Ecto neural progenitor cell (in vitro differentiated cells): ENCODE measurements around the gene MPHOSPH9.

ENCODE experiments used
- DNase-seq: peaks from one replicate; pipeline ENCODE4 v3.0.0-alpha.2; 2018; ENCODE audit warnings: low spot score

The MPHOSPH9 gene

DNA sequence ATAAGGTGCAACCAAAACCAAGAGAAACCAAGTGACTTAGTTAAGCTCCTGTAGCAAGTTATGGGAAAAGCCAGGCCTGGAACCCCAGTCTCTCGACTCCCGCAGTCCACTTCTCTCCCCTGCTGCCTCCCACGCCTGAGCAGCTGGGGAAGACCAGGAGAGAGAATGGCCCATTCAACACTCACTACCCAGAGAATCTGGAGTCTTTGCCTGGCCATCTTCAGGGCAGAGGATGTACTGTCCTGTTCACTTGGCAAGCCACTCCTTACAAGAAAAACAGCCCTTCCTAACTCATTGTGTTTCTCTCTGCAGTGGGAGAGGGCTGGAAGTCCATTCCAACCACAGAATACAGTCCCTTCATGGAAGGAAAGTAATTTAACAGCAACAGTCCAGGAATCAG is 83.9 kb downstream of the MPHOSPH9 start:
- DNase-seq, result no peak

DNA sequence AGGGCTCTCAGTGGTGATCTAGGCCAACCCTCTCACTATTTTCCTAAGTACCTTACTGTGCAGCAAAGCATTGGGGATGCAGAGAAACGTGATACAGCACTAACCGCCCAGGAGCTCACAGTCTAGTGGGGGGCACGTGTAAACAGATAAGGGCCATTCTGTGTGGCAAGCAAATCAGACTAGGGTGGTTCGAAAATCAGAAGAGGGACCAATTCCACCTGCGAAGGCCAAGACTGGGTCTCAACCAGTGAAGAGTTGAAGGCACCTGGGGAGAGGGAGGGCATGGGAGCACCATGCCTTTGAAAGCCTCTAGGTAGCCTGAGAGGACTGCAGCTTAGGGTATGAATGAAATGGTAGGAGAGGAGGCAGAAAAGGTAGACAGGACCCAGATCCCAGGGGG is 84.3 kb downstream of the MPHOSPH9 start:
- DNase-seq, result no peak

DNA sequence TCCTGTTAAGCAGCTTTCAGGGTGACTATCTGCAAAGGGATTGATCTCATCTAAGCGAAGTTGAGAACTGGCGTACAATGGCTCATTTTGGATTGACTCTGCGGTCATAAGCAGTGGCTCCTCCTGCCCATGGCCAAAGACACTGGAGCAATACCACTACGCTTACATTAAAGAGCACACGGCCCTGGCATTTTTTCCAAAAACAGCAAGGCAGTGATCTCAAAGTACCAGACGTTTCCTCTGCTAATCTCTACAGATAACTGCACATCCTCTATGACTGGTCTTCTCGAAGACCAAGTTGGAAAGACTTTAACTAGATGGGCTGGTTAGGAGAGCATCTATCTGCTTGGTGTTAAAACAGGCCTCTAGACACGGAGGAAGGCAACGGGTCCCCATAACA is 84.7 kb downstream of the MPHOSPH9 start:
- DNase-seq, result no peak

- no peak for DNase-seq
Measured at GRCh38 chr12:123145211-123145610, 87.7 kb downstream of the MPHOSPH9 start.

DNA sequence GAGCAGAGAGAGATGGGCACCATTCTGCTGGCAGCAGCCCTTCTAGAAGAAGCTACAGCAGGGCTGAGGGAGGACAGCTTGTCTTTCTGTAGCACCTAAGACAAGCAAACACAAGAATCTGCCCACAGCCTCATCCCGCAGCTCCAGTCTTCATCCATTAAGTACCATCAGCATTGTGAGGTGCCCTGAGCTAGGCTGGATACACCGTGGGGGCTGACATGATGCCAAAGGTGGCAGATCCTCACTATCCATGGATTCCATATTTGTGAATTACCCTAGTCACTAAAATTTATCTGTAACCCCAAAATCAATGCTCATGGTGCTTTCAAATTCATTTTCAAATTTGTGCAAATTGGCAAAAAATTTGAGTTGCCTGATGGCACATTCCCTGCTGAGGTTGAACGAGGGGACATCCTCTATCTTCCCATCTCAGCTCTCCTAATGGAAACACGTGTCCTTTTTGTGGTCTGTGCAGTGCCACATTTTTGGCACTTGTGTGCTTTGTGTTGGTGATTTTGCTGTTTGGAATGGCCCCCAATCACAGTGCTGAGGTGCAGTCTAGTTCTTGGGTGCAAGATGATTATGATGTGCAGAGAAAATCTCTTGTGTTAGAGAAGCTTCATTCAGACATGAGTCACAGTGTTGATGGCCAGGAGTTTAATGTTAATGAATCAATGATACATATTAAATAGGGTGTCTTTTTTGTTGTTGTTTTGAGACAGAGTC is 89.0 kb downstream of the MPHOSPH9 start:
- DNase-seq, result no peak

DNA sequence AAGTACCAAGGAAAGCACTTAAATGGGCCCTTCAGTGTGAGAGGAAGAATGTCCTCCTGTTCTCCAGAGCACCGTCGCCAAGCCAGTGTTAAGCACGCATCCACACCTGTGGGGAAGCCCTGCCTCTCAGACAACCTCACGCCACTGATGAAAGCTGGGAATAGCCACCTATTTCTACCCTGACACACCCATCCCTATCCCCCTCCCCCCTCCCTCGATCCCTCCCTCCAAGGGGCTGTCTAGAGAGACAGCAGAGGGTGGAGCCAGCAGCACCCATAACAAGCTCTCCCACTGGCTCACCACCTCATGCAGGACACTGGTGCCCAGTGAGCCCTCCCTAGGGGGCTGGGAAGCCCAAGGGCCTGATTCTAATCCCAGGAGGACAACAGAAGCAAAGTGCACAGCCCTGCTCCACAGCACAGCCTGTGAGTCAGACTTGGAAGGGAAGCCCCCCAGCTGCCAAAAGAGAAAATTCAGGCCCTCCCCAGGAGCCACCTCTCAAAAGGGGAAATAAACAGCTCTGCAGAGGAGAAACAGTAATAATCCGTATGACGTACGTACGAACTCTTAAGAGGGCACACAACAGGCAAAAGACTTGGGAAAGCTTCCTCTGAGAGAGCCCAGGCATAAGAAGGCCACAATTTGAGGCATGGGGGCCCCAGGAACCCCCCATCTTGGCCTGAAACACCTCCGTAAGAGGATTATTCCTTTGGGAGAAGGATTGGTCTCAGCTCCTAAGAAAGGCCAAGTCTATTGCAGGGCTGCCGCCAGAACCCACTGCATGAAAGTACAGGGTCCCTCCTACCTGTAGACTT is 89.8 kb downstream of the MPHOSPH9 start:
- no peak for DNase-seq

GRCh38 chr12:123142518-123142840 is 90.5 kb downstream of the MPHOSPH9 start:
- no peak for DNase-seq

DNA sequence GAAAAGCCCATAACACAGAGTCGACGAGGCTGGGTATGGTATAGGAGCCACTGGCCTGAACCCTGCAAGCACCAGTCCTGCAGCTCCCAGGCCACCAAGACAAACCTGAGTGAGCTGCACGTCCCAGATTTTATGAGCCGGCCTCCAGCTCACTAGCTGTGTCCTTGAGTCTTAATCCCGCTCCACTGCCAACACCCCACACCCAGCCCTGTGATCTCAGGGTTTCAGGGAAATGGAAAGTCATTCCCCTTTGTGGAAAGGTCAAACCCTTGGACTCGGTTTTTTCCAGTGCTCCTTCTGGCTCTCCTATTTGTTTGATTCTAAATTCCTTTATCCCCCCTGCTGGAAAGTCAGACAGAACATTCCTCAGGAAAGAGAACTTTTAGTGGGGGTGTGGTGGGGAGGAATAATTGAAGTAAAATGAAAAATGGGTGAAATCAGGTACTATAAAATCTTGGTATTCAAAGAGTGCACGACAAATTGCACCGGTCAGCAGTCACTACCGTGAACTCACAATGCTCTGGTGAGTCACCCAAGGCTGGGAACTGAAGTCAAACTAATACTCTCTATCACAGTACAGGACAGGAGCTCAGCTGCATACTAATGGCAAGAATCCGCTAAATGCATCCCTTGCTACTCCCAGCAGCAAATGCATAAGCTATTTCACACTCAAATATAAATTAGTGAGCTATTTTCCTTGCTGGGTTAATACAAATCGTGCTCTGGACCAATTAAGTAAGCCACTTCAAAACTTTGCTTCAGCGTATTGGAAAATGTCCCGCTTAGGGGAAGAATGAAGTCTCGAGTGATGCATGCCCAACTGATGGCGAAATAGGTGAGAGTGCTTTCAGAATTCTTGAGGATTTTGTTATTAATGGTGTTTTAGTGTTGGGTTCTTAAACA is 91.1 kb downstream of the MPHOSPH9 start:
- no peak for DNase-seq

DNA sequence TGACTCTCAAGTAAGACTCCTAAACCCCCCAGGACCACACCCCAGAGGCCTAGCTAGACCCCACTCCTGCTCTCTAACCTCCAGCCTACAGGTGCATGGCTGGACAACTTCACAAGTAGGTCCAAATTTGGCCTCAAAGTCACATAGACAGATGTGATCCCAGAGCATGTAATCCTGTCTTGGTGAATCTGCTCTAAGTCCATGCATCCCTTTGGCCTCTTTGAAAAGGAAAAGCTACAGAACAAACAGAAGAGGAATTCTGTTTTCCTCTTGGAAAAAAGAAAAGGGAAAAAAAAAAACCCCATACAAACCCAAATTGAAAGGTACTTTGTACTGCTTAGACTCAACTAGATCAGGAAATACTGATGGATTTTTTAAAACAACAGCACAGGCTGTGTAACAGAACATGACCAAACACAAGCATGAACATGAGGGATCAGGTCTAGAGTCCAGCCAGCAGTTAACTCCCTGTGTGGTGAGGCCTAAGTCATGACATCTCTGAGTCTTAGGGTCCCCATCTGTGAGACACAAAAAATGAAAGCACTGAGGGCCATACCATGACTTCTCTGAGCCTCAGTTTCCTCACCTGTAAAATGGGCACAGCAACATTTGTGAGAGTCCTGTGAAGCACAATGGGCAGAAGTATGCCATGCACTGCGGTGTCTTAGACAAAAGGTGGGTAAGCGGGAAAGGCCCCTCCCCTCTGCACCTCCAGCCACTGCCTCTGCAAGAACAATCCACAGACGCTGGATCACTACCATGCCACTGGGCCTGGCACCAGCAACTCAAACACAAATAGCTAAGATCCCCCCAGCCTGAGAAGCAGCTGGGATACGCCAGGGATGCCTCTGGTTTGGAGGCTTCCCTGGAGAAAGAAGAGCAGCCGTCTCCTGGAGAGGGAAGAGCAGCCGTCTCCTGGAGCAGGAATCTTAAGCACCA is 92.0 kb downstream of the MPHOSPH9 start:
- no peak for DNase-seq

DNA sequence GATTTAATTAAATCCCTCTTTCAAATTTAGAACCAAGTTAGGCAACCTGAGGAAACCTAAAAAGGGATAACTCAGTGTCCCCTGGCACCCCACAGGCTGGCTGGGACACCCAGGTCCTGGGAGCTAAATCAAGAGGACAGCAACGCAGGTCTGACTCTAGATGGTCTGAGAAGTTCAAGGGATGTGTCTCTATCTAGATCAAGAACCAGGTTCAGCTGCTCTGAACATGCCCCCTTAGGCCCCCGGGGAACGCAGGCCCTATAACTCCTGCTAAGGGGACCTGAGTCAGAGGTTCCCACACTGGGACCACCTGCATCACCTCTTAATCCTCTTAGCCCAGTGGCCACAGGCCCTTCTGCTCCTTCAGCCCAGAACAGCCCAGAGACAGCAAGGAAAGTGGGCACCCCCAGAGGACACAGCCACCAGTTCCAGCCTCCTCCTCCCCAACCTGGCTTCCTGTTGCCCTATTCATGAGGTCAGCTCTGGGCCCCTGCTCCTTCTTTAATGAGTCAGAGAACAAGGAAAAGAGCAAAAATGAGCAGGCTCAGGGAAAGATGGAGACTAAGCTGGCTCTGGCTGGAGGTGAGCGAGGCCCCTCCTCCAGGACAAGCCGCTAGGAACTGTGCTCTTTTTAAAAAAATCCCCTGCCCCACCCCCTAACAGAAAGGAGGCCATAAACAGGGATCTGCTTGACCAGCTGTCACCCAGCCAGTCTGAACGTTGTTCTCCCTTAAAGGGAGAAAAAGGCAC is 92.8 kb downstream of the MPHOSPH9 start:
- DNase-seq, result peak; percentile 58

GRCh38 chr12:123135688-123136087 is 97.3 kb downstream of the MPHOSPH9 start:
- no peak for DNase-seq

DNA sequence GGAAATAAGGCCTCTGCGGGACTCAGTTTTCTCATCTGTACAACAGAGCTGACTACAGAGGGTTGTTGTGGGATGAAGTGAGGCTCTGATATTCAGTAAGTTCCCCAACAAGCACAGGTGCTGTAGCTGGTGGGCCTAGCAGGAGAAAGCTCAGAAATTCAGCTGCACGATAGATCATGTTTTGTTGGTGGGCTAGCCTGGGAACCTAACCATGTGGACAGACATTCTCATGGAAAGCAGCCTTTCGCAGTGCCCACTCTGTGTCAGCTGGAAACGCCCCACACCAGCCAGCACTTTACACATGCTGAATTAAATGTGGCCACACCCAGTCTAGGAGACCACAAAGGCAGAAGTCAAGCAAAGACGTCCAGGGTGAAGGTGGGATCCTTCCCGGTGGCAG is 98.1 kb downstream of the MPHOSPH9 start:
- no peak for DNase-seq

- DNase-seq, result no peak
Measured at GRCh38 chr12:123134271-123134671, 98.7 kb downstream of the MPHOSPH9 start.

DNA sequence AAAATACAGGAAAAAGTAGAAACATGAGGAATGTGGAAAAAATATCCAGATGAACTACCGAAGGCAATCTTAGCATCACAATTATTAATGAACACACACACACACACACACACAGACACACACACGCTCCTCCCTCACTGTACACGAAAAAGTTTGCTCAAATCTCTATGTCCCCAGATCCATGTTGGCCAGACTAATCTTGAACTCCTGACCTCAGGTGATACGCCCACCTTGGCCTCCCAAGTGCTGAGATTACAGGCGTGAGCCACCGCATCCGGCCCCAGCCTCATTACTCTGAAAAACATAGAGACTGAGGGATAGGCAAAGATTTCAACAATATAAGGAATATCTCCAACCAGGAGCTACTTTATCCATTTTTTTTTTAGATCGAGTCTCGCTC is 99.2 kb downstream of the MPHOSPH9 start:
- DNase-seq, result no peak

- no peak for DNase-seq
Measured at GRCh38 chr12:123132951-123133619, 99.9 kb downstream of the MPHOSPH9 start.

GRCh38 chr12:123131879-123132402 is 101.0 kb downstream of the MPHOSPH9 start:
- no peak for DNase-seq

DNA sequence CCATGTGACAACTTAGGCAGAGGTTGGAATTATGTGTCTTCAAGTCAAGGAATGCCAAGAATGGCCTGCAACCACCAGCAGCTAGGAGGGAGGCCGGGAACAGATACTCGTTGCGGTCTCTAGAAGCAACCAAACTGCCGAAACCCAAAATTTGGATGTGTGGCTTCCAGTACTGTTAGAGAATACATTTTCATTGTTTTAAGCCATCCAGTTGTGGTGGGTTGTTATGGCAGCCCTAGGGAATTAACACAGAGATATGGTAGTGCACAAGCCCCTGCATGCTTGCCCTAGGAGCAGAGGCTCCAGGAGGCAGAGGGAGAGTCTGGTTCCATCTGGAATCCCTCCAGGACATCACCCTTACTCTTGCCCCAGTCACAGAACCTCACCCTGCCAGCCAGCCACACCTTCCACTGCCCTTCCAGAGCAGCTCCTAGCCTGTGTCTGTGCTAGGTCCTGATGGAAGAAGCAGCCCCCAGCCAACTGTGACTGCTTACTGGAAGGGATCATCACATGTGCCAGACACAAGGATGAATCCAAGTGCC is 101.6 kb downstream of the MPHOSPH9 start:
- DNase-seq, result no peak

- no peak for DNase-seq
Measured at GRCh38 chr12:123129621-123130020, 103.3 kb downstream of the MPHOSPH9 start.

- DNase-seq, result no peak
Measured at GRCh38 chr12:123127182-123127495, 105.8 kb downstream of the MPHOSPH9 start.
